Renal cortex interstitium (tissue), 15 donors: Measurements from ENCODE around the gene CXXC1. TPM values are rescaled to one million over a fixed set of nuclear protein-coding genes. Genes with fewer than 3 reads are reported as not detected.
"Not testable (repeated sequence)": the region's sequence is repeated elsewhere in the genome, so short reads cannot be mapped to it uniquely, and the experiment has no call there.

Experiments used
- DNase-seq, 11 donors: peaks; one replicate each; pipeline ENCODE4 v3.0.0-alpha.2; 2013; ENCODE audit warnings: low read depth in 9 of 11, low spot score in 4 of 11; ENCODE audit errors: extremely low read depth in 1 of 11
- long read RNA-seq, 16 experiments: transcript quantifications; one replicate each; lab custom pipeline, GENCODE V29; 2026
- polyA plus RNA-seq, 3 donors: library from polyadenylated mRNA; unstranded; fragments of 120-200 nt; gene quantifications; one replicate each; pipeline ENCODE4 v1.2.1, GENCODE V29; 2013; ENCODE audit not compliant: insufficient read length in 3 of 3

CXXC1 gene
- polyA plus RNA-seq, result 10 to 100 TPM; 60.1 to 89.4 (median 79.5) TPM
- long read RNA-seq, donor 1, transcript CXXC1-209 (2 exons, 802 nt), result major isoform, 8 of 16 reads
- long read RNA-seq, donor 1, transcript CXXC1-201 (15 exons, 2,936 nt), result minor isoform, 6 of 16 reads
- long read RNA-seq, donor 1, partial matches to known transcripts, result 0 of 16 reads
- long read RNA-seq, donor 1, other reads (novel, unspliced or antisense), result 0 of 16 reads
- long read RNA-seq, donor 2, transcript CXXC1-209 (2 exons, 802 nt), result major isoform, 8 of 13 reads
- long read RNA-seq, donor 2, partial matches to known transcripts, result 0 of 13 reads
- long read RNA-seq, donor 2, other reads (novel, unspliced or antisense), result 0 of 13 reads
- long read RNA-seq, donor 3, transcript CXXC1-201 (15 exons, 2,936 nt), result minor isoform, 6 of 31 reads
- long read RNA-seq, donor 3, transcript CXXC1-209 (2 exons, 802 nt), result major isoform, 20 of 31 reads
- long read RNA-seq, donor 3, partial matches to known transcripts, result 0 of 31 reads
- long read RNA-seq, donor 3, other reads (novel, unspliced or antisense), result 0 of 31 reads
- long read RNA-seq, donor 4, transcript CXXC1-209 (2 exons, 802 nt), result major isoform, 23 of 41 reads
- long read RNA-seq, donor 4, partial matches to known transcripts, result 7 of 41 reads
- long read RNA-seq, donor 4, other reads (novel, unspliced or antisense), result 0 of 41 reads
- long read RNA-seq, donor 5, result 0 reads
- long read RNA-seq, donor 6, transcript CXXC1-209 (2 exons, 802 nt), result major isoform, 6 of 20 reads
- long read RNA-seq, donor 6, partial matches to known transcripts, result 6 of 20 reads
- long read RNA-seq, donor 6, other reads (novel, unspliced or antisense), result 0 of 20 reads
- long read RNA-seq, donor 7, transcript CXXC1-209 (2 exons, 802 nt), result major isoform, 20 of 28 reads
- long read RNA-seq, donor 7, partial matches to known transcripts, result 0 of 28 reads
- long read RNA-seq, donor 7, other reads (novel, unspliced or antisense), result 0 of 28 reads
- long read RNA-seq, donor 8, result 0 reads
- long read RNA-seq, donor 9, transcript CXXC1-201 (15 exons, 2,936 nt), result minor isoform, 9 of 37 reads
- long read RNA-seq, donor 9, transcript CXXC1-209 (2 exons, 802 nt), result major isoform, 25 of 37 reads
- long read RNA-seq, donor 9, partial matches to known transcripts, result 0 of 37 reads
- long read RNA-seq, donor 9, other reads (novel, unspliced or antisense), result 0 of 37 reads
- long read RNA-seq, donor 10, transcript CXXC1-209 (2 exons, 802 nt), result major isoform, 21 of 25 reads
- long read RNA-seq, donor 10, partial matches to known transcripts, result 0 of 25 reads
- long read RNA-seq, donor 10, other reads (novel, unspliced or antisense), result 0 of 25 reads
- long read RNA-seq, donor 11, transcript CXXC1-209 (2 exons, 802 nt), result major isoform, 13 of 23 reads
- long read RNA-seq, donor 11, partial matches to known transcripts, result 0 of 23 reads
- long read RNA-seq, donor 11, other reads (novel, unspliced or antisense), result 0 of 23 reads
- long read RNA-seq, donor 12, transcript CXXC1-209 (2 exons, 802 nt), result major isoform, 9 of 13 reads
- long read RNA-seq, donor 12, partial matches to known transcripts, result 0 of 13 reads
- long read RNA-seq, donor 12, other reads (novel, unspliced or antisense), result 0 of 13 reads
- long read RNA-seq, donor 13, result 0 reads
- long read RNA-seq, donor 14, transcript CXXC1-209 (2 exons, 802 nt), result major isoform, 15 of 22 reads
- long read RNA-seq, donor 14, transcript CXXC1-201 (15 exons, 2,936 nt), result minor isoform, 6 of 22 reads
- long read RNA-seq, donor 14, partial matches to known transcripts, result 0 of 22 reads
- long read RNA-seq, donor 14, other reads (novel, unspliced or antisense), result 0 of 22 reads
- long read RNA-seq, donor 15, transcript CXXC1-209 (2 exons, 802 nt), result major isoform, 11 of 15 reads
- long read RNA-seq, donor 15, partial matches to known transcripts, result 0 of 15 reads
- long read RNA-seq, donor 15, other reads (novel, unspliced or antisense), result 0 of 15 reads
- long read RNA-seq, donor 16, transcript CXXC1-209 (2 exons, 802 nt), result major isoform, 81 of 113 reads
- long read RNA-seq, donor 16, transcript CXXC1-201 (15 exons, 2,936 nt), result minor isoform, 13 of 113 reads
- long read RNA-seq, donor 16, partial matches to known transcripts, result 5 of 113 reads
- long read RNA-seq, donor 16, other reads (novel, unspliced or antisense), result 5 of 113 reads

DNA sequence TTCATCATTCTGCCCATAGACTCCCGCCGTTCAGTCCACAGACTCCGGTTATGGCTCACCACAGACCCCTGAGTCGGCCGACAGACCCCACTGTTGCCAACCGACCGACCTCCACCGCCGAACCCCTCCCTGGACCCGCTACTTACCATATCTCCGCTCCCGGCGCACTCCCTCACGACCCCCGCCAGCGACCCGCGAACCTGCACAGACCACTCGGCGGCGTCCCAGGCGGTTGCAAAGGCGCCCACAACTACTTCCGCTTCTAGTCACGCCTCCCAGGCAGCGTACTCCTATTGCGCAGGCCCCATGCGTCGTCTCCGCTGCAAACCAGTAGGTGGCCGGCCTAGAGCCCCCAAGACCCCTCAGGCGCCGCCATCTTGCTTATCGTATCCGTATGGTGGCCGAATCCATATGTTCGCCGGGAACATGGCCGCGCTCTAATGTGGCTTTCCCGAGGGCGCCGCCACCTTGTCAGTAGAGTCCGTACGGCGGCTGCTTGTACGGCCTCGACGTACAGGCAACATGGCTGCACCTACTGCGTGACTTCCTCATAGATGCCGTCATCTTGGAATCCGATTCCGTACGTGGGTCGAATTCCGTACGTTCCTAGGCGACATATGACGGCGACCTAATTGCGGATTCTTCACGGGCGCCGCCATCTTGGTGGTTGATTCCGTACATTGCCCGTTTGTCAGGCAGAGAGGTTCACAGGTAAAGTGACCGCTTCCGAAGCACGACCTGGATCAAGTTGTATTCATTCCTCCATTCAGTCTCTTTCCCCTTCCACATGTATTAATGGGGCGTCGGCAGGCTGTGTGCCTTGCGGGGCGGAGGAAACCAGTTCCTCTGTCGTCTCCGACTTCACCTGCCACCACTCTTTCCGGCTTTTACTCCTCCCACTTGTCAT lies at the start of gene CXXC1:
CXXC1 (minus strand) TSS at position 252 of the 907 bp plus-strand sequence; CDS start at position 149, 103 bp downstream.
- peak; percentile 98 to 100 (median 99) for DNase-seq

GRCh38 chr18:50334546-50335152 lies 47.2 kb upstream of the CXXC1 start:
- DNase-seq, result no peak

GRCh38 chr18:50331691-50332090 lies 44.2 kb upstream of the CXXC1 start:
- DNase-seq, result no peak

DNA sequence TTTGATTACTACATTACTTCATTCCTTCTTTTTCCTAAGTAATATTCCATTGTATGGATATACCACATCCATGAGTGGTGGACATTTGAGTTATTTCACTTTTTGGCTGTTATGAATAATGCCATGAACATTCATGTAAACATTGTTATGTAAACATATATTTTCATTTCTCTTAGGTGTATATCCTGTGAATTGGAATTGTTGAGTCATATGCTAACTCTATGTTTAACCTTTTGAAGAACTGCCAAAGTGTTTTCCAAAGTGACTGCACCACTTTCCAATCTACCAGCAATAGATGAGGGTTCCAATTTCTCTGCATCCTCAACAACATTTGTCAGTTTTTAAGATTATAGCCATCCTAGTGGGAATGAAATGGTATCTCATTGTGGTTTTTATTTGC lies 42.7 kb upstream of the CXXC1 start:
- no peak for DNase-seq

DNA sequence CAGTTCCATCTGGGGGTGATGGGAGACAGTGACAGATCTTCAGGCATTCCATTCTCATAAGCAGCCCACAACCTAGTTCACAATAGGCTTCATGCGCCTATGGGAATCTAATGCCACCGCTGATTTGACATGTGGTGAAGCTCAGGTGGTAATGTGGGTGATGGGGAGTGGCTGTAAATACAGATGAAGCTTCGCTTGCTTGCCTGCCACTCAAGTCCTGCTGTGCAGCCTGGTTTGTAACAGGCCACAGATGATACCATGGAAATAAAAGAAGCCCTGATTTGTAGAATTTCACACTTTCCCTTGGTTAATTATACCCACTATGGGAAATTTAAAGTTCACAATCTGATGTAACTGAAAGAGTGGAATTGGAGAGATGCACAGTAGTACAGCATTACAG lies 40.5 kb upstream of the CXXC1 start:
- DNase-seq, result no peak

GRCh38 chr18:50320719-50321118 lies 33.2 kb upstream of the CXXC1 start:
- DNase-seq, result no peak

- no peak for DNase-seq
Observed at GRCh38 chr18:50315100-50315871, 27.8 kb upstream of the CXXC1 start.

- DNase-seq, result no peak
Observed at GRCh38 chr18:50313873-50314460, 26.5 kb upstream of the CXXC1 start.

- no peak for DNase-seq
Observed at GRCh38 chr18:50313031-50313607, 25.6 kb upstream of the CXXC1 start.

GRCh38 chr18:50312296-50313030 lies 25.0 kb upstream of the CXXC1 start:
- DNase-seq, result peak in 1 of 11 donors; percentile 35

GRCh38 chr18:50311650-50312049 lies 24.2 kb upstream of the CXXC1 start:
- DNase-seq, result no peak

DNA sequence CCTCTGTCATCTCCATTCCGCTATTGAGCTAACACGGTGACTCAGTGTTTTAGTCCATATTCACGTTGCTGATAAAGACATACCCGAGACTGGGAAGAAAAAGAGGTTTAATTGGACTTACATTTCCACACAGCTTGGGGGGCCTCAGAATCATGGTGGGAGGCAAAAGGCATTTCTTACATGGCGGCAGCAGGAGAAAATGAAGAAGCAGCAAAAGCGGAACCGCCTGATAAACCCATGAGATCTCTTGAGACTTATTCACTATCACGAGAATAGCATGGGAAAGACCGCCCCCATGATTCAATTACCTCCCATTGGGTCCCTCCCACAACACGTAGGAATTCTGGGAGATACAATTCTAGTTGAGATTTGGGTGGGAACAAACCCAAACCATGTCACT lies 22.6 kb upstream of the CXXC1 start:
- no peak for DNase-seq

DNA sequence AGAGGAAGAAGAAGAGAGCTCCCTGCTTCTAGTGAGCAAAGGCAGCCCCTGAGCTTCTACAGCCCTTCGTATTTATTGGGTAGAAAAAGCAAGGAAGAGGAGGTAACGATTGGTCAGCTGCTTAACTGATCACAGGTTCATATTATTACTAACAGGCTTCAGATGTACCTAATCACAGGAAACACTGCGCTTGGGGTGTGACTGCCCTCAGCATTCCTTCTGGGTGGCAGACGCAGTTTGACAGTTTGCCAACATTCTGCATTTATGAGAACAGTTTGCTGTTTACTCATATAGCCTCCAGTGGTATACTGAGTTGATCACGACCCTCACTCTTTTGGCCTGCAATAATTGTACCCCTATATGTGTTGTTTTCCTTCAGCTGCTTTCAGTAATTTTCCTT lies 21.4 kb upstream of the CXXC1 start:
- DNase-seq, result not testable (repeated sequence)
